Measurements from ENCODE around the gene CWC15. TPM values are rescaled to one million over a fixed set of nuclear protein-coding genes. Genes with fewer than 3 reads are reported as not detected.

The CWC15 gene
- total RNA-seq, 1 experiment from 2014 or later, result 48.6 TPM

DNA sequence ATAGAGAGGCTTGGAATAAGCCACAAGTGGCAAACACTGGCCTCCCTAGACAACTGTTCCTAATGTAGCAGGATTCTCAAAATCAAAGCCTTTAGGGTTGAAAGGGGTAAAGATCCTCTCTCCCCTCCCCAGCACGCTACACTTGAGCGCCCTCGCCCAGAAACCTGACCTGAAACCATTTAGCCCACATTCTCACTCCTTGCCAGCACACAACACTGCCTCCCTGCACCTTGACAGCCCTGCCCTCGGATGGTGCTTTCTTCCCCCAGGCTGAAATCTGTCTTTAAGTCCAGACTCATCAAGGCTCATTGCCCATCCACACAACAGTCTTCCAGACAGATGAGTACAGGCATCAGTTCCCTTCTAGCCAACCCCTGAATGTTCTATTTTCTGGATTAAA lies 26.5 kb downstream of the CWC15 start:
- H3K36me3 Mint-ChIP-seq (ENCODE audit: insufficient read depth, unreplicated experiment), result no peaks in the 10 kb centered on the region
- DNase-seq, result no peak
- peaks cover 13% of the 10 kb centered on the region for H3K27me3 Mint-ChIP-seq (ENCODE audit: unreplicated experiment)
- intact Hi-C loops (cut with micrococcal nuclease; ENCODE audit: unreplicated experiment), result no loop called here
- H3K27ac Mint-ChIP-seq (ENCODE audit: unreplicated experiment), result no peak overlapping the region
- no peaks in the 10 kb centered on the region for H3K4me1 Mint-ChIP-seq (ENCODE audit: low read depth, unreplicated experiment)
- TF ChIP-seq CTCF (IDR thresholded peaks at IDR 0.05; ENCODE audit: unreplicated experiment), result no peak
- CTCF ChIA-PET, result no interaction called here
- no peaks in the 10 kb centered on the region for H3K9me3 Mint-ChIP-seq (ENCODE audit: low read depth, unreplicated experiment)
- H3K4me3 Mint-ChIP-seq (ENCODE audit: low read depth, unreplicated experiment), result no peak overlapping the region
- BruUV-seq (replicated peaks), result no TSS peak

GRCh38 chr11:94941131-94941530 lies 32.2 kb downstream of the CWC15 start:
- DNase-seq, result no peak
- no peaks in the 10 kb centered on the region for H3K4me1 Mint-ChIP-seq (ENCODE audit: low read depth, unreplicated experiment)
- H3K27me3 Mint-ChIP-seq (ENCODE audit: unreplicated experiment), result peaks cover 5% of the 10 kb centered on the region
- no peaks in the 10 kb centered on the region for H3K9me3 Mint-ChIP-seq (ENCODE audit: low read depth, unreplicated experiment)
- intact Hi-C loops (cut with micrococcal nuclease; ENCODE audit: unreplicated experiment), result no loop called here
- TF ChIP-seq CTCF (IDR thresholded peaks at IDR 0.05; ENCODE audit: unreplicated experiment), result no peak
- CTCF ChIA-PET, result interaction anchor here (0.5 kb wide), 1 partner anchor 42 kb away, joined by 3 read pairs; no protein-coding TSS in a partner anchor
- H3K36me3 Mint-ChIP-seq (ENCODE audit: insufficient read depth, unreplicated experiment), result no peaks in the 10 kb centered on the region
- no peak overlapping the region for H3K4me3 Mint-ChIP-seq (ENCODE audit: low read depth, unreplicated experiment)
- no TSS peak for BruUV-seq (replicated peaks)
- no peak overlapping the region for H3K27ac Mint-ChIP-seq (ENCODE audit: unreplicated experiment)

DNA sequence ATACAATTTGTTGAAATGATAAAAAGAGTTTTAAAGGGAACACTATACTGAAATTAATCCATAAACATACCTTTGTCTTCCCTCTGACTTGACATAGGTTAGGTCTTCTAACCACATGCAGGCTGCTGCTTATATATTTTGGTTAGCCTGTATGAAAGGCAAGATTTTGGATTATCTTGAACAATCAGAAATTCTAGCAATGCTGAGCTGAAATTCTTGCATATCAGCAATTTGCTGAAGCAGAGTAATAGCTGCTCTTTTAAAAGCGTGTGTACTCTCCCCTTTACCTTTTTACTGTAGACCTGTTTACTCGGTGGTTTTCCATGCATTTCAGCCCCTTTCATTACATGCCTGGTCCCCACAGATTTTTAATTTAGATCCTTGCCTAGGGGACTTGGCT lies 34.0 kb downstream of the CWC15 start:
- H3K27ac Mint-ChIP-seq (ENCODE audit: unreplicated experiment), result no peak overlapping the region
- CTCF ChIA-PET, result no interaction called here
- no peak for TF ChIP-seq CTCF (IDR thresholded peaks at IDR 0.05; ENCODE audit: unreplicated experiment)
- no TSS peak for BruUV-seq (replicated peaks)
- H3K4me3 Mint-ChIP-seq (ENCODE audit: low read depth, unreplicated experiment), result no peak overlapping the region
- intact Hi-C loops (cut with micrococcal nuclease; ENCODE audit: unreplicated experiment), result no loop called here
- no peak for DNase-seq
- H3K4me1 Mint-ChIP-seq (ENCODE audit: low read depth, unreplicated experiment), result no peaks in the 10 kb centered on the region
- no peaks in the 10 kb centered on the region for H3K27me3 Mint-ChIP-seq (ENCODE audit: unreplicated experiment)
- no peaks in the 10 kb centered on the region for H3K36me3 Mint-ChIP-seq (ENCODE audit: insufficient read depth, unreplicated experiment)
- no peaks in the 10 kb centered on the region for H3K9me3 Mint-ChIP-seq (ENCODE audit: low read depth, unreplicated experiment)

GRCh38 chr11:94938095-94939055 lies 35.0 kb downstream of the CWC15 start:
- DNase-seq, result no peak
- Mint-ChIP-seq H3K9me3 (ENCODE audit: low read depth, unreplicated experiment) (no peaks in the 10 kb centered on the region), H3K4me3 (ENCODE audit: low read depth, unreplicated experiment) (no peak overlapping the region), H3K27me3 (ENCODE audit: unreplicated experiment) (no peaks in the 10 kb centered on the region), H3K36me3 (ENCODE audit: insufficient read depth, unreplicated experiment) (no peaks in the 10 kb centered on the region), H3K27ac (ENCODE audit: unreplicated experiment) (no peak overlapping the region), H3K4me1 (ENCODE audit: low read depth, unreplicated experiment) (no peaks in the 10 kb centered on the region)
- CTCF ChIA-PET, result no interaction called here
- intact Hi-C loops (cut with micrococcal nuclease; ENCODE audit: unreplicated experiment), result no loop called here
- no TSS peak for BruUV-seq (replicated peaks)
- TF ChIP-seq CTCF (IDR thresholded peaks at IDR 0.05; ENCODE audit: unreplicated experiment), result no peak

Data from Calu3 (cell line).